ENCODE data around the gene AHDC1. TPM values are rescaled to one million over a fixed set of nuclear protein-coding genes. Genes with fewer than 3 reads are reported as not detected.
"Not testable (repeated sequence)": the region's sequence is repeated elsewhere in the genome, so short reads cannot be mapped to it uniquely, and the experiment has no call there.

The AHDC1 gene
- total and polyA plus RNA-seq, 2 of the 13 experiments (the other 11 are each of a cell fraction or from before 2014, with no cell fraction given) = 1.0 to 2.7 TPM

DNA sequence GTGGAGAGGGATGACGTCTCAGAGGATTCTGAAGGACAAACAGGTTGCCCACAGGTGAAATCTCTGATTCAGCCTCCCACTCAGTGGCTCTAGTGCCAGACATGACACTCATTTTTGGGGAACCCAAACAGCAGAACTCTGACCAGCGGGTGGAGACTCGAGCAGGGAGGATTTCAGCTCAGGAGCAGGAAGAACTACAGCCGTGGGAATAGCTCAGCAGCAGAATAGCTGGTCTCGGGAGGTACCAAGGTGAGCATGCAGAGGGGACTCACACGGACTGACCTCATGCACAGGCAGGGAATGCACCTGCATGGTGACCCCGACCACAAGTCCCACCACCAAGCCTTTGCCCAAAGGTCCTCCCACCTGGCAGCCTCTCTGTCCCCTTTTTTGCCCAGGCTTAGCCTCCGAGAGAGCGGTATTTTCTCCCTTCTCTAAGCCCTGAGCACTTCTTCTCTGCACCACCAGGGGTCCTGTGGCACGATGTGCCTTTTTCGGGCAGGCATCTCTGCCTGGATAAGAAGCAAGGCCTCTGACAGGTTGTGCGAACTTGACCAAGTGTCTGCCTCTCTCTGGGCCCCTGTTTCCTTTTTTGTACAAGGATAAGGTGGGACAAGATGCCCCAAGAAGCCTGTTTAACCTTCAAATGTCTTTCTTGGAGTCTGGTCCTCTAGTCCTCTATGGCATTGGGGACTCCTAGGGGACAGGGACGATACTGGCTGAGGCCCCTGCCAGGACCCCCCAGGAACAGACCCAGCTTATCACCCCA lies 39.8 kb upstream of the AHDC1 start (continued):
- TF ChIP-seq, protein P1, sequence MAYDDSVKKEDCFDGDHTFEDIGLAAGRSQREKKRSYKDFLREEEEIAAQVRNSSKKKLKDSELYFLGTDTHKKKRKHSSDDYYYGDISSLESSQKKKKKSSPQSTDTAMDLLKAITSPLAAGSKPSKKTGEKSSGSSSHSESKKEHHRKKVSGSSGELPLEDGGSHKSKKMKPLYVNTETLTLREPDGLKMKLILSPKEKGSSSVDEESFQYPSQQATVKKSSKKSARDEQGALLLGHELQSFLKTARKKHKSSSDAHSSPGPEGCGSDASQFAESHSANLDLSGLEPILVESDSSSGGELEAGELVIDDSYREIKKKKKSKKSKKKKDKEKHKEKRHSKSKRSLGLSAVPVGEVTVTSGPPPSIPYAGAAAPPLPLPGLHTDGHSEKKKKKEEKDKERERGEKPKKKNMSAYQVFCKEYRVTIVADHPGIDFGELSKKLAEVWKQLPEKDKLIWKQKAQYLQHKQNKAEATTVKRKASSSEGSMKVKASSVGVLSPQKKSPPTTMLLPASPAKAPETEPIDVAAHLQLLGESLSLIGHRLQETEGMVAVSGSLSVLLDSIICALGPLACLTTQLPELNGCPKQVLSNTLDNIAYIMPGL (CRISPR knock-in tag; IDR thresholded peaks at IDR 0.05; ENCODE audit: borderline replicate concordance in 1 of 2, low read depth in 1 of 2) = 0 out of 4 replicates have a peak, but pooled peaks of 1 of the 2 experiments have one; percentile 24
- TF ChIP-seq ZBTB21 (CRISPR knock-in tag; IDR thresholded peaks at IDR 0.05) (no peak), ZNF572 (CRISPR knock-in tag; IDR thresholded peaks at IDR 0.05) (0 out of 2 replicates have a peak, but pooled peaks have one; percentile 51), ZNF263 (CRISPR knock-in tag; IDR thresholded peaks at IDR 0.05) (0 out of 2 replicates have a peak, but pooled peaks have one; percentile 13), SMAD1 (CRISPR knock-in tag; IDR thresholded peaks at IDR 0.05; ENCODE audit: borderline replicate concordance, low read depth) (0 out of 2 replicates have a peak, but pooled peaks have one; percentile 44), ZNF792 (CRISPR knock-in tag; IDR thresholded peaks at IDR 0.05) (no peak), ZNF839 (CRISPR knock-in tag; IDR thresholded peaks at IDR 0.05; ENCODE audit: borderline replicate concordance) (no peak), ZFX (CRISPR knock-in tag; IDR thresholded peaks at IDR 0.05; ENCODE audit: low read depth) (peak; percentile 51; the same call in 1 of the 2 replicates), RAD21 (CRISPR knock-in tag; IDR thresholded peaks at IDR 0.05) (peak; percentile 42; the same call in 1 of the 2 replicates), SRF (IDR thresholded peaks at IDR 0.05; ENCODE audit: low read depth, low read length) (0 out of 2 replicates have a peak, but pooled peaks have one; percentile 53), ZNF232 (CRISPR knock-in tag; IDR thresholded peaks at IDR 0.05; ENCODE audit: borderline replicate concordance) (peak; percentile 46; the same call in 1 of the 2 replicates)
- TF ChIP-seq, protein P2, sequence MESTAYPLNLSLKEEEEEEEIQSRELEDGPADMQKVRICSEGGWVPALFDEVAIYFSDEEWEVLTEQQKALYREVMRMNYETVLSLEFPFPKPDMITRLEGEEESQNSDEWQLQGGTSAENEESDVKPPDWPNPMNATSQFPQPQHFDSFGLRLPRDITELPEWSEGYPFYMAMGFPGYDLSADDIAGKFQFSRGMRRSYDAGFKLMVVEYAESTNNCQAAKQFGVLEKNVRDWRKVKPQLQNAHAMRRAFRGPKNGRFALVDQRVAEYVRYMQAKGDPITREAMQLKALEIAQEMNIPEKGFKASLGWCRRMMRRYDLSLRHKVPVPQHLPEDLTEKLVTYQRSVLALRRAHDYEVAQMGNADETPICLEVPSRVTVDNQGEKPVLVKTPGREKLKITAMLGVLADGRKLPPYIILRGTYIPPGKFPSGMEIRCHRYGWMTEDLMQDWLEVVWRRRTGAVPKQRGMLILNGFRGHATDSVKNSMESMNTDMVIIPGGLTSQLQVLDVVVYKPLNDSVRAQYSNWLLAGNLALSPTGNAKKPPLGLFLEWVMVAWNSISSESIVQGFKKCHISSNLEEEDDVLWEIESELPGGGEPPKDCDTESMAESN (CRISPR knock-in tag; conservative IDR thresholded peaks at IDR 0.05) = 0 out of 2 replicates have a peak, but pooled peaks have one; percentile 40
- TF ChIP-seq, protein P3, sequence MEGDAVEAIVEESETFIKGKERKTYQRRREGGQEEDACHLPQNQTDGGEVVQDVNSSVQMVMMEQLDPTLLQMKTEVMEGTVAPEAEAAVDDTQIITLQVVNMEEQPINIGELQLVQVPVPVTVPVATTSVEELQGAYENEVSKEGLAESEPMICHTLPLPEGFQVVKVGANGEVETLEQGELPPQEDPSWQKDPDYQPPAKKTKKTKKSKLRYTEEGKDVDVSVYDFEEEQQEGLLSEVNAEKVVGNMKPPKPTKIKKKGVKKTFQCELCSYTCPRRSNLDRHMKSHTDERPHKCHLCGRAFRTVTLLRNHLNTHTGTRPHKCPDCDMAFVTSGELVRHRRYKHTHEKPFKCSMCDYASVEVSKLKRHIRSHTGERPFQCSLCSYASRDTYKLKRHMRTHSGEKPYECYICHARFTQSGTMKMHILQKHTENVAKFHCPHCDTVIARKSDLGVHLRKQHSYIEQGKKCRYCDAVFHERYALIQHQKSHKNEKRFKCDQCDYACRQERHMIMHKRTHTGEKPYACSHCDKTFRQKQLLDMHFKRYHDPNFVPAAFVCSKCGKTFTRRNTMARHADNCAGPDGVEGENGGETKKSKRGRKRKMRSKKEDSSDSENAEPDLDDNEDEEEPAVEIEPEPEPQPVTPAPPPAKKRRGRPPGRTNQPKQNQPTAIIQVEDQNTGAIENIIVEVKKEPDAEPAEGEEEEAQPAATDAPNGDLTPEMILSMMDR (CRISPR knock-in tag; IDR thresholded peaks at IDR 0.05) = peak; percentile 79

DNA sequence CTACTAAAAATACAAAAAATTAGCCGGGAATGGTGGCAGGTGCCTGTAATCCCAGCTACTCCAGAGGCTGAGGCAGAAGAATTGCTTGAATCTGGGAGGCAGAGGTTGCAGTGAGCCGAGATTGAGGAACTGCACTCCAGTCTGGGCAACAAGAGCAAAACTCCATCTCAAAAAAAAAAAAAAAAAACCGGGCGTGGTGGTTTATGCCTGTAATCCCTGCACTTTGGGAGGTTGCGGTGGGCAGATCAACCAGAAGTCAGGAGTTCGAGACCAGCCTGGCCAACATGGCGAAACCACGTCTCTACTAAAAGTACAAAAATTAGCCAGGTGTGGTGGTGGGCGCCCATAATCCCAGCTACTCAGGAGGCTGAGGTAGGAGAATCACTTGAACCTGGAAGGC lies 36.6 kb upstream of the AHDC1 start:
- H3K9ac ChIP-seq (ENCODE audit: insufficient read depth, low read depth, low read length); H2AFZ ChIP-seq (ENCODE audit: low read length); ATAC-seq; H3K9me3 ChIP-seq (ENCODE audit: low read length); H3K36me3 ChIP-seq (replicated peaks in 1 of 2; ENCODE audit: control insufficient read depth in 1 of 2, insufficient read depth in 2 of 2, low read length in 2 of 2); H3K4me1 ChIP-seq (ENCODE audit: insufficient read depth, low read length); FAIRE-seq; DNase-seq (ENCODE audit: low spot score); H3K79me2 ChIP-seq (ENCODE audit: insufficient read depth, low read length); in situ Hi-C loops (cut with HindIII; ENCODE audit: extremely low pct_ligation_motif_present, low pct_unique_long_range_greater_than_20kb); H4K20me1 ChIP-seq (ENCODE audit: insufficient read depth, low read length); H3K27ac ChIP-seq (ENCODE audit: extremely low read length, insufficient read depth, low read length); CTCF ChIA-PET (ENCODE audit: low intra/inter-chr PET ratio, low total read pairs); H3K27me3 ChIP-seq (ENCODE audit: control insufficient read depth in 1 of 2, insufficient read depth in 2 of 2, low read length in 2 of 2); H3K4me3 ChIP-seq (replicated peaks in 1 of 3; ENCODE audit: insufficient read depth in 1 of 3, low read depth in 2 of 3, low read length in 3 of 3); H3K4me2 ChIP-seq (ENCODE audit: low read depth, low read length); intact Hi-C loops (cut with micrococcal nuclease; ENCODE audit: unreplicated experiment); BruUV-seq (replicated peaks): not testable (repeated sequence)
- POLR2A ChIA-PET = interaction anchor here (0.9 kb wide), 1 partner anchor 23 kb away, joined by 3 read pairs; no protein-coding TSS in a partner anchor
- 48% methylated on average over 9 of the region's 9 CpGs for WGBS (ENCODE audit: low lambda C conversion rate)

Measured in HepG2 (cell line).